HepG2 (cell line): ENCODE data around the gene CCR5AS.

Source experiments
- CCAR2 ChIP-seq: fragments of 200-400 bp; formaldehyde crosslinking; optimal IDR thresholded peaks from 2 replicates; pipeline ENCODE3; 2018; ENCODE audit warnings: low read depth, mild to moderate bottlenecking, low read length, moderate library complexity
- SOX6 ChIP-seq, 2 experiments: fragments of 450-650 bp in 1 of 2; sonication (generic) in 1 of 2; formaldehyde crosslinking in 1 of 2; IDR thresholded peaks; 2 replicates each; pipeline versions ENCODE4 v1.4.0 to v1.6.1; 2017 to 2020; ENCODE audit warnings: antibody characterized with exemption in 1 of 2, mild to moderate bottlenecking in 1 of 2, missing genetic modification reagents in 1 of 2
- ZKSCAN1 ChIP-seq: fragments of 150-350 bp; IDR thresholded peaks from 2 replicates; pipeline ENCODE4 v1.6.1; 2014; ENCODE audit warnings: low read length
- ZNF124 ChIP-seq: sonication (generic); formaldehyde crosslinking; IDR thresholded peaks from 2 replicates; pipeline ENCODE4 v1.4.0; 2020; ENCODE audit warnings: missing genetic modification reagents
- ZNF839 ChIP-seq: sonication (generic); formaldehyde crosslinking; IDR thresholded peaks from 2 replicates; pipeline ENCODE4 v1.4.0; 2020; ENCODE audit warnings: missing genetic modification reagents, mild to moderate bottlenecking, borderline replicate concordance
- ZSCAN20 ChIP-seq: sonication (generic); formaldehyde crosslinking; IDR thresholded peaks from 2 replicates; pipeline ENCODE4 v1.4.0; 2020; ENCODE audit warnings: missing genetic modification reagents, mild to moderate bottlenecking, borderline replicate concordance
- TF ChIP-seq, protein P1 (sequence below): sonication (generic); formaldehyde crosslinking; IDR thresholded peaks from 2 replicates; pipeline ENCODE4 v1.8.0; 2023; ENCODE audit warnings: mild to moderate bottlenecking, missing genetic modification reagents

DNA sequence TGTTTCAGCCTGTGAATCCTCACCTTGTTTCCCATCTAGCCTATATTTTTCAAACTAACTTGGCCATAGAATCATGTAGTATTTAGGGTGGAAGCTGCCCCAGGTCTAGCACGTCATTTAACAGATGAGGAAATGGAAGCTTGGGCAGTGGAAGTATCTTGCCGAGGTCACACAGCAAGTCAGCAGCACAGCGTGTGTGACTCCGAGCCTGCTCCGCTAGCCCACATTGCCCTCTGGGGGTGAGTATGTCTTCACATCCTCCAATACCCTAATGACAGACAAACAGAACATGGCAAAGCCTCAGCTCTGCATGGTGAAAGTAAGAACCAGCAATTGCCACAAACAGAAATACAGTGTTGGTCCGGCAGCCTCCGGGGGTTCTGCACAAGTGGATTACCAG is 38.3 kb downstream of the CCR5AS start:
- no peak for TF ChIP-seq ZNF839 (CRISPR knock-in tag)
- no peak for TF ChIP-seq ZSCAN20 (CRISPR knock-in tag)
- TF ChIP-seq, protein P1, sequence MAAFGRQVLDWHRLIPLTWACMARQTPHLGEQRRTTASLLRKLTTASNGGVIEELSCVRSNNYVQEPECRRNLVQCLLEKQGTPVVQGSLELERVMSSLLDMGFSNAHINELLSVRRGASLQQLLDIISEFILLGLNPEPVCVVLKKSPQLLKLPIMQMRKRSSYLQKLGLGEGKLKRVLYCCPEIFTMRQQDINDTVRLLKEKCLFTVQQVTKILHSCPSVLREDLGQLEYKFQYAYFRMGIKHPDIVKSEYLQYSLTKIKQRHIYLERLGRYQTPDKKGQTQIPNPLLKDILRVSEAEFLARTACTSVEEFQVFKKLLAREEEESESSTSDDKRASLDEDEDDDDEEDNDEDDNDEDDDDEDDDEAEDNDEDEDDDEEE (CRISPR knock-in tag) = no peak
- no peak for TF ChIP-seq CCAR2
- TF ChIP-seq ZKSCAN1 = no peak
- no peak for TF ChIP-seq SOX6 (IDR thresholded peaks at IDR 0.05)
- no peak for TF ChIP-seq SOX6 (CRISPR knock-in tag; IDR thresholded peaks at IDR 0.05)
- no peak for TF ChIP-seq ZNF124
